ENCODE data around the gene PHAF1. TPM values are rescaled to one million over a fixed set of nuclear protein-coding genes. Genes with fewer than 3 reads are reported as not detected.
A peak's percentile ranks its signal among the peaks of the same experiment; 100 is the strongest.

The PHAF1 gene
- total and polyA plus RNA-seq, 9 of the 15 experiments (the other 6 are each of a cell fraction or from before 2014, with no cell fraction given), result 5.1 to 25.4 (median 13.8) TPM

- TF ChIP-seq ZBTB5 (IDR thresholded peaks at IDR 0.05), result no peak
- no peak for TF ChIP-seq TCF3 (CRISPR knock-in tag; IDR thresholded peaks at IDR 0.05)
- TF ChIP-seq ZBTB26 (CRISPR knock-in tag; IDR thresholded peaks at IDR 0.05), result peak; percentile 34; the same call in 1 of the 2 replicates
- TF ChIP-seq MAFK (IDR thresholded peaks at IDR 0.05; ENCODE audit: low read length), result peak; percentile 1; the same call in 1 of the 2 replicates
- TF ChIP-seq PATZ1 (CRISPR knock-in tag; IDR thresholded peaks at IDR 0.05; ENCODE audit: borderline replicate concordance), result no peak
- TF ChIP-seq RBM15 (IDR thresholded peaks at IDR 0.05; ENCODE audit: insufficient read depth, low read length), result no peak
- TF ChIP-seq TAF7 (tag; IDR thresholded peaks at IDR 0.05), result no peak
- no peak for TF ChIP-seq LCOR (CRISPR knock-in tag; IDR thresholded peaks at IDR 0.05)
- no peak for TF ChIP-seq U2AF1 (optimal IDR thresholded peaks at IDR 0.05; ENCODE audit: low read depth, low read length)
- peak; percentile 12; the same call in 1 of the 2 replicates for TF ChIP-seq CBX1 (IDR thresholded peaks at IDR 0.05; ENCODE audit: low read depth)
- peak in 1 of 2 experiments; percentile 78; a peak in 1 of 4 replicates for TF ChIP-seq HDAC1 (IDR thresholded peaks at IDR 0.05)
- no peak for TF ChIP-seq ZFP30 (CRISPR knock-in tag; IDR thresholded peaks at IDR 0.05; ENCODE audit: borderline replicate concordance)
- no peak for TF ChIP-seq NBN (IDR thresholded peaks at IDR 0.05; ENCODE audit: low read depth)
- TF ChIP-seq STAG1 (CRISPR knock-in tag; IDR thresholded peaks at IDR 0.05; ENCODE audit: borderline replicate concordance), result no peak
- TF ChIP-seq THAP7 (CRISPR knock-in tag; IDR thresholded peaks at IDR 0.05), result no peak
- TF ChIP-seq ZNF707 (CRISPR knock-in tag; conservative IDR thresholded peaks at IDR 0.05), result no peak
- 0 out of 4 replicates have a peak, but pooled peaks of 1 of the 2 experiments have one; percentile 29 for TF ChIP-seq SIX5 (IDR thresholded peaks at IDR 0.05; ENCODE audit: borderline replicate concordance in 1 of 2, insufficient read depth in 1 of 2, low read depth in 1 of 2, low read length in 2 of 2)
- no peak for TF ChIP-seq ZNF518B (CRISPR knock-in tag; IDR thresholded peaks at IDR 0.05)
Measured at GRCh38 chr16:67109407-67110135, at the start of gene PHAF1 (continued).

Data from K562 (cell line).